Loucy (cell line): ENCODE data around the gene EIF4E2.
A peak's percentile ranks its signal among the peaks of the same experiment; 100 is the strongest.

Experiments
- H2AFZ ChIP-seq: fragments of 200-600 bp; sonication (generic); 2 replicates; pipeline ENCODE4 v1.6.0; 2016; ENCODE audit warnings: antibody characterized with exemption, mild to moderate bottlenecking, low read length, moderate library complexity
- H3F3A ChIP-seq: fragments of 200-600 bp; 2 replicates; pipeline ENCODE4 v1.6.0; 2016; ENCODE audit warnings: antibody characterized with exemption, low read depth, mild to moderate bottlenecking
- H3K27me3 ChIP-seq: fragments of 200-600 bp; sonication (generic); 2 replicates; pipeline ENCODE4 v1.6.1; 2014; ENCODE audit warnings: low read length, mild to moderate bottlenecking; ENCODE audit not compliant: insufficient read depth, poor library complexity, severe bottlenecking
- H3K36me3 ChIP-seq: fragments of 200-600 bp; sonication (generic); 2 replicates; pipeline ENCODE4 v1.6.1; 2016; ENCODE audit warnings: low read length; ENCODE audit not compliant: insufficient read depth
- H3K4me1 ChIP-seq: fragments of 200-600 bp; sonication (generic); 2 replicates; pipeline ENCODE4 v1.5.1; 2014; ENCODE audit warnings: low read length, mild to moderate bottlenecking; ENCODE audit not compliant: insufficient read depth, poor library complexity, severe bottlenecking
- H3K4me2 ChIP-seq: fragments of 200-600 bp; sonication (generic); 2 replicates; pipeline ENCODE4 v1.6.0; 2014; ENCODE audit warnings: antibody characterized with exemption, low read length, low read depth, mild to moderate bottlenecking; ENCODE audit not compliant: poor library complexity, severe bottlenecking
- H3K4me3 ChIP-seq: fragments of 200-600 bp; sonication (generic); 2 replicates; pipeline ENCODE4 v1.5.1; 2014; ENCODE audit warnings: low read length, mild to moderate bottlenecking, mixed read lengths; ENCODE audit not compliant: poor library complexity, severe bottlenecking
- H3K79me2 ChIP-seq: fragments of 200-600 bp; sonication (generic); 2 replicates; pipeline ENCODE4 v1.6.1; 2014; ENCODE audit warnings: low read length; ENCODE audit not compliant: insufficient read depth
- H3K9ac ChIP-seq: fragments of 200-600 bp; sonication (generic); 2 replicates; pipeline ENCODE4 v1.6.0; 2014; ENCODE audit warnings: mild to moderate bottlenecking, low read depth, low read length, moderate library complexity; ENCODE audit not compliant: poor library complexity, severe bottlenecking
- H3K9me2 ChIP-seq: fragments of 200-600 bp; sonication (generic); replicated peaks from 2 replicates; pipeline ENCODE4 v1.6.1; 2016; ENCODE audit warnings: low read depth, low read length, mixed read lengths
- H3K9me3 ChIP-seq: fragments of 200-600 bp; sonication (generic); 2 replicates; pipeline ENCODE4 v1.6.1; 2014; ENCODE audit warnings: mild to moderate bottlenecking, antibody characterized with exemption, low read length, low read depth; ENCODE audit not compliant: insufficient read depth
- H4K20me1 ChIP-seq: fragments of 200-600 bp; sonication (generic); 2 replicates; pipeline ENCODE4 v1.6.0; 2014; ENCODE audit warnings: antibody characterized with exemption, low read length, mild to moderate bottlenecking; ENCODE audit not compliant: insufficient read depth, poor library complexity, severe bottlenecking
- CTCF ChIP-seq: fragments of 200-600 bp; sonication (generic); conservative IDR thresholded peaks from 2 replicates; pipeline ENCODE4 v1.5.1; 2014; ENCODE audit warnings: mild to moderate bottlenecking, antibody characterized with exemption, low read length
- EZH2phosphoT487 ChIP-seq: fragments of 200-600 bp; IDR thresholded peaks from 2 replicates; pipeline ENCODE4 v1.6.1; 2018; ENCODE audit warnings: antibody characterized with exemption, mild to moderate bottlenecking, moderate library complexity, borderline replicate concordance

Gene EIF4E2

GRCh38 chr2:232521959-232522622 lies 28.4 kb upstream of the EIF4E2 start:
- Histone ChIP-seq H3K27me3 (no peaks in the 10 kb centered on the region), H3F3A (no peaks in the 10 kb centered on the region), H3K79me2 (no peaks in the 10 kb centered on the region), H3K4me2 (no peak overlapping the region), H3K9ac (no peak overlapping the region), H3K9me2 (no peaks in the 10 kb centered on the region), H2AFZ (no peak overlapping the region), H3K4me3 (no peak overlapping the region), H3K9me3 (no peaks in the 10 kb centered on the region), H3K36me3 (no peaks in the 10 kb centered on the region), H3K4me1 (no peaks in the 10 kb centered on the region), H4K20me1 (no peaks in the 10 kb centered on the region)
- no peak for TF ChIP-seq EZH2phosphoT487
- peak; percentile 65 for TF ChIP-seq CTCF

- Histone ChIP-seq H2AFZ (no peak overlapping the region), H3K36me3 (no peaks in the 10 kb centered on the region), H3F3A (no peaks in the 10 kb centered on the region), H3K9ac (no peak overlapping the region), H3K79me2 (no peaks in the 10 kb centered on the region), H3K27me3 (no peaks in the 10 kb centered on the region), H3K9me3 (no peaks in the 10 kb centered on the region), H3K4me3 (no peak overlapping the region), H4K20me1 (no peaks in the 10 kb centered on the region), H3K9me2 (no peaks in the 10 kb centered on the region), H3K4me1 (no peaks in the 10 kb centered on the region), H3K4me2 (no peak overlapping the region)
- TF ChIP-seq EZH2phosphoT487 (no peak), CTCF (no peak)
These were observed 27.7 kb upstream of the EIF4E2 start for GRCh38 chr2:232522623-232523401.

- Histone ChIP-seq H3K9me3 (no peaks in the 10 kb centered on the region), H3K9me2 (no peaks in the 10 kb centered on the region), H4K20me1 (no peaks in the 10 kb centered on the region), H3K4me2 (no peak overlapping the region), H3K4me1 (no peaks in the 10 kb centered on the region), H3K27me3 (no peaks in the 10 kb centered on the region), H3K36me3 (no peaks in the 10 kb centered on the region), H3F3A (no peaks in the 10 kb centered on the region), H3K79me2 (no peaks in the 10 kb centered on the region), H2AFZ (no peak overlapping the region), H3K9ac (no peak overlapping the region), H3K4me3 (no peak overlapping the region)
- TF ChIP-seq EZH2phosphoT487 = no peak
- TF ChIP-seq CTCF = no peak
These were observed 27.1 kb upstream of the EIF4E2 start for GRCh38 chr2:232523402-232523681.
